ENCODE results near the gene GOLT1A.
"Not testable (repeated sequence)": the region's sequence is repeated elsewhere in the genome, so short reads cannot be mapped to it uniquely, and the experiment has no call there.

GOLT1A gene

DNA sequence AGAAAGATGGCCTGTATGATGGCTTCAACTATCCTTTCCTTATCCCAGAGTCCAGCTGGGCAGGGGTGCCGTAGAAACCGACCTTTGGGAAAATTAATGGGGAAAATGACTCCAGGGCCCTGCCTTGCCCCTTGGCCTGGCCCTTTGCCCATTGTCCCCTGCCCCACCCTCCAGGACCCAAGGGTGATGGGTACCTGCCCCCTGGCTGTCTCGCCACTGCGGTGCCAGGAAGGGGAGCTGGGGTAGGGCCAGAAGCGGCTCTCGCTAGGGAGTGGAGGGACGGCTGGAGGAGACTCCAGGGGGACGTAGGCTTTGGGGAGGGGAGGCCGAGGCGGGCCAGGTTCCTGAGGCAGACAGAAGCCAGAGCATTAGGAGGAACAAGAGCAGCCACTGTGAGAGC is 29.1 kb upstream of the GOLT1A start:
- Histone ChIP-seq H3K4me3 (ENCODE audit: low read length) (no peak overlapping the region), H3K27me3 (ENCODE audit: control insufficient read depth, insufficient read depth, low read length) (no peaks in the 10 kb centered on the region), H3K9me3 (replicated peaks; ENCODE audit: low read length) (no peaks in the 10 kb centered on the region), H3K4me2 (ENCODE audit: low read length) (no peak overlapping the region), H3K4me1 (ENCODE audit: control insufficient read depth, insufficient read depth, low read length) (no peaks in the 10 kb centered on the region), H3K36me3 (ENCODE audit: insufficient read depth, low read length) (peaks cover 28% of the 10 kb centered on the region), H3K9ac (ENCODE audit: low read depth, low read length) (no peak overlapping the region)

DNA sequence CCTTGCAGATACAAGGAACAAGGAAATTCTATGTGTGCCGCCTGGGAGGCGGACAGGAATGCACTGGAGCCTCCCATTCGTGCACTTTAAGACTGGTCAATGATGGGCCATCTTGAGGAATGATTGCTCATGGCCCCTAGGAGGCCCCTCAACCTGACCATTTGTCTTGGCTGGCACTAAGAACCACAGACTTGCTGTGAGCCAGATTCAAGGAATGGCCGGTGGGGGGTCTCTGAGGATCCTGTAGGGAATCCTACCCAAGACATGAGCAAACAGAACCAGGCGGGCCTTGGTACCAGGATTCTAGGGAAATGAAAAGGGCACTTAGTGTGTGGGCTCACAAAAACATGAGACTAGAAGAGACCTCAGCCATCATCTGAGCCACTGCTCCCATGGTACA is 28.1 kb upstream of the GOLT1A start:
- Histone ChIP-seq H3K4me1 (ENCODE audit: control insufficient read depth, insufficient read depth, low read length) (no peaks in the 10 kb centered on the region), H3K9ac (ENCODE audit: low read depth, low read length) (no peak overlapping the region), H3K4me3 (ENCODE audit: low read length) (no peak overlapping the region), H3K4me2 (ENCODE audit: low read length) (no peak overlapping the region), H3K36me3 (ENCODE audit: insufficient read depth, low read length) (peaks cover 28% of the 10 kb centered on the region), H3K27me3 (ENCODE audit: control insufficient read depth, insufficient read depth, low read length) (no peaks in the 10 kb centered on the region), H3K9me3 (replicated peaks; ENCODE audit: low read length) (no peaks in the 10 kb centered on the region)

DNA sequence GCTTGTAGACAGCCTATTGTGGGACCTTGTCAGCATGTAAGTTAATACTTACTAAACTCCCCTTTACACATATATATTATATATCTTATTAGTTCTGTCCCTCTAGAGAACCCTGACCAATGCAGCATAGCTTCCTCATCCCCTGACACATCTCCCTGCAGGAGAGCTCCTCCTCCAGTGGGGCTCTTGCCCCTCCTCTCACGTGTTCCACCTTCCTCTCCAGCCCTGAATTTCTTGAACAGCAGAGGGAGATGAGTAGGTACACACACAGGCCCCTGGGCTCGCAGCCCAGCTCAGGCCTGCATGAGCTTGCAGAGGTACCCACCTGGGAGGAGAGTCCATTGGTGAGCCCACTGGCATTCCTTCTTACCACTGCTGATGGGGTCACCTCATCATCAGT is 27.3 kb upstream of the GOLT1A start:
- Histone ChIP-seq H3K36me3 (ENCODE audit: insufficient read depth, low read length) (peaks cover 24% of the 10 kb centered on the region), H3K9ac (ENCODE audit: low read depth, low read length) (no peak overlapping the region), H3K9me3 (replicated peaks; ENCODE audit: low read length) (no peaks in the 10 kb centered on the region), H3K4me3 (ENCODE audit: low read length) (no peak overlapping the region), H3K4me2 (ENCODE audit: low read length) (no peak overlapping the region), H3K27me3 (ENCODE audit: control insufficient read depth, insufficient read depth, low read length) (no peaks in the 10 kb centered on the region), H3K4me1 (ENCODE audit: control insufficient read depth, insufficient read depth, low read length) (no peaks in the 10 kb centered on the region)

DNA sequence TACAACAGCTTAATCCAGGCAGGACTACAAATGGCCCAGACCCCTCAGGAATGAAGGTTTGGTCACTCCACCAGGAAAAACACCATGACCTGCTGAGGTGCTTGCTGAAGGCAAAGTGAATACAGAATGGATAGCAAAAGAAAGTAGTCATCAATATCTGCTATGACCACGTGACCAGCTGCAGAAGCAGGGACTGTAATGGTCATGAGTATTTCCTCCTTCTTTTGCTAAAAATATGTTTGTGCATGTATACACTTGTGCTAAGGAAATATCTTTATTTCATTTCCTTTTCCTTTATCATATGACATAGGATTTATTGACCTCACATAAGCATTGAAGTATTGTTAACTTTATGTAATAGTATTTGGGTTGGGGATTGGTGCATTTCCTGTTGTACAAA is 26.4 kb upstream of the GOLT1A start:
- H3K27me3 ChIP-seq (ENCODE audit: control insufficient read depth, insufficient read depth, low read length), result no peaks in the 10 kb centered on the region
- no peak overlapping the region for H3K9ac ChIP-seq (ENCODE audit: low read depth, low read length)
- H3K4me1 ChIP-seq (ENCODE audit: control insufficient read depth, insufficient read depth, low read length), result no peaks in the 10 kb centered on the region
- no peak overlapping the region for H3K4me2 ChIP-seq (ENCODE audit: low read length)
- H3K9me3 ChIP-seq (replicated peaks; ENCODE audit: low read length), result no peaks in the 10 kb centered on the region
- H3K36me3 ChIP-seq (ENCODE audit: insufficient read depth, low read length), result peaks cover 20% of the 10 kb centered on the region
- H3K4me3 ChIP-seq (ENCODE audit: low read length), result no peak overlapping the region

DNA sequence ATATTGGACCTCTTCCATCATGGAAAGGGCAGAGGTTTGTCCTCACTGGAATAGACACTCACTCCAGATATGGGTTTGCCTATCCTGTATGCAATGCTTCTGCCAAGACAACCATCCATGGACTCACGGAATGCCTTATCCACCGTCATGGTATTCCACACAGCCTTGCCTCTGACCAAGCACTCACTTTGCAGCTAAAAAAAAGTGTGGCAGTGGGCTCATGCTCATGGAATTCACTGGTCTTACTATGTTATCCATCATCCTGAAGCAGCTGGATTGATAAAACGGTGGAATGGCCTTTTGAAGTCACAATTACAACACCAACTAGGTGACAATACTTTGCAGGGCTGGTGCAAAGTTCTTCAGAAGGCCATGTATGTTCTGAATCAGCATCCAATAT is 25.6 kb upstream of the GOLT1A start:
- H3K27me3 ChIP-seq (ENCODE audit: control insufficient read depth, insufficient read depth, low read length), result not testable (repeated sequence)

DNA sequence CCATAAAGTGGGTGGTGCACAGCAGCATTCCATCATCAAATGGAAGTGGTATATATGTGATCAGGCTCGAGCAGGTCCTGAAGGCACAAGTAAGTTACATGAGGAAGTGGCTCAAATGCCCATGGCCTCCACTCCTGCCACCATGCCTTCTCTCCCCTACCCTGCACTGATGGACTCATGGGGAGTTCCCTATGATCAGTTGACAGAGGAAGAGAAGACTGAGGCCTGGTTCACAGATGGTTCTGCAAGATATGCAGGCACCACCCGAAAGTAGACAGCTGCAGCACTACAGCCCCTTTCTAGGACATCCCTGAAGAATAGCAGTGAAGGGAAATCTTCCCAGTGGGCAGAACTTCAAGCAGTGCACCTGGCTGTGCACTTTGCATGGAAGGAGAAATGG is 24.7 kb upstream of the GOLT1A start:
- not testable (repeated sequence) for H3K4me3 ChIP-seq (ENCODE audit: low read length); H3K4me1 ChIP-seq (ENCODE audit: control insufficient read depth, insufficient read depth, low read length); H3K27me3 ChIP-seq (ENCODE audit: control insufficient read depth, insufficient read depth, low read length); H3K4me2 ChIP-seq (ENCODE audit: low read length); H3K9me3 ChIP-seq (replicated peaks; ENCODE audit: low read length); H3K9ac ChIP-seq (ENCODE audit: low read depth, low read length)
- H3K36me3 ChIP-seq (ENCODE audit: insufficient read depth, low read length), result peaks cover 18% of the 10 kb centered on the region

More for the DNA sequence above, 25.6 kb upstream of the GOLT1A start:
- not testable (repeated sequence) for H3K9ac ChIP-seq (ENCODE audit: low read depth, low read length); H3K4me1 ChIP-seq (ENCODE audit: control insufficient read depth, insufficient read depth, low read length); H3K9me3 ChIP-seq (replicated peaks; ENCODE audit: low read length); H3K4me2 ChIP-seq (ENCODE audit: low read length); H3K4me3 ChIP-seq (ENCODE audit: low read length)
- H3K36me3 ChIP-seq (ENCODE audit: insufficient read depth, low read length), result peaks cover 14% of the 10 kb centered on the region

DNA sequence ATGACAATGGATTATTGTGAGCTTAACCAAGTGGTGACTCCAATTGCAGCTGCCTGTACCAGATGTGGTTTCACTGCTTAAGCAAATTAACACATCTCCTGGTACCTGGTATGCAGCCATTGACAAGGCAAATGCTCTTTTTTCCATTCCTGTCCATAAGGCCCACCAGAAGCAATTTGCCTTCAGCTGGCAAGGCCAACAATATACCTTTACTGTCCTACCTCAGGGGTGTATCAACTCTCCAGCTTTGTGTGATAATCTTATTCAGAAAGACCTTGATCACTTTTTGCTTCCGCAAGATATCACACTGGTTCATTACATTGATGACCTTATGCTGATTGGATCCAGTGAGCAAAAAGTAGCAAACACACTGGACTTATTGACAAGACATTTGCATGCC is 23.7 kb upstream of the GOLT1A start:
- H3K4me3 ChIP-seq (ENCODE audit: low read length); H3K27me3 ChIP-seq (ENCODE audit: control insufficient read depth, insufficient read depth, low read length); H3K4me2 ChIP-seq (ENCODE audit: low read length); H3K4me1 ChIP-seq (ENCODE audit: control insufficient read depth, insufficient read depth, low read length); H3K9ac ChIP-seq (ENCODE audit: low read depth, low read length); H3K9me3 ChIP-seq (replicated peaks; ENCODE audit: low read length): not testable (repeated sequence)
- H3K36me3 ChIP-seq (ENCODE audit: insufficient read depth, low read length), result peaks cover 16% of the 10 kb centered on the region

DNA sequence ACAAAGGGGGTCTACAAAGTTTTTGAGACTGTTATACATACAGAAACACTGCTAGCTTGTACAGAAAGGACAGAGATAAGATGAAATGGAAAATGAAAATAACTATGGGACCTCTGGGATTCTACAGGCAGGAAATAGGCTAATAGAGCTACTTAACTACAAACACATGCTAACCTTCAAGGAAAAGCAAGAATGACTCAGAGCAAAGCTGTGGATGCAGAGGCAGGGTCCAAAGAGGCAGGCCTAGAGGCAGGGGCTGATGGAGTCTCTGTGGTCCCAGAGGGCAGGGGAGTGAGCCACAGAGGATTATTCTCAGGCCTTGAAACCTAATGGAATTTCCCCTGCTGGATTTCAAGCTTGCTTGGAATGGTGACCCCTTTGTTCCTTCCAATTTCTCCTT is 18.7 kb upstream of the GOLT1A start:
- H3K4me1 ChIP-seq (ENCODE audit: control insufficient read depth, insufficient read depth, low read length), result no peaks in the 10 kb centered on the region
- H3K4me2 ChIP-seq (ENCODE audit: low read length), result no peak overlapping the region
- no peaks in the 10 kb centered on the region for H3K9me3 ChIP-seq (replicated peaks; ENCODE audit: low read length)
- no peaks in the 10 kb centered on the region for H3K27me3 ChIP-seq (ENCODE audit: control insufficient read depth, insufficient read depth, low read length)
- peaks cover 15% of the 10 kb centered on the region for H3K36me3 ChIP-seq (ENCODE audit: insufficient read depth, low read length)
- no peak overlapping the region for H3K9ac ChIP-seq (ENCODE audit: low read depth, low read length)
- no peak overlapping the region for H3K4me3 ChIP-seq (ENCODE audit: low read length)

DNA sequence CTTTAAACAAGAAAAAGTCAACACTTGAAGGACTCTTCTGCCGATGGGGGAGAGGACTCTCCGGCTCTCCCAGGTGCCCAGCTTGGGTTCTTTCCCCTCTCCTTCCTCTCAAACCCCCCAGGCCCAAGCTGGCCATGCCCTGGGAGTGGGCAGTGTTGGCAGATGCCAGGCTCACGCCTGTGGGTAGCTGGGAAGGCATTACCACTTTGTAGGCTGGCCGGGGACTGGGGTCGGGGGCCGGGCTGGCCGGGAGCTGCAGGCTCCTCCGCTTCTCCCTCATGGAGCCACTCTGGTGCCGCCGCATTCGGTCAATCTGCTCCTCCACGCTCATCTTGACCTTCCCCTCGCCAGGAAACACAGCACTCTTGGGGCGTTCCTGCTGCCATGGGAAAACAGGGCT is 16.4 kb upstream of the GOLT1A start:
- Histone ChIP-seq H3K4me3 (ENCODE audit: low read length) (no peak overlapping the region), H3K4me1 (ENCODE audit: control insufficient read depth, insufficient read depth, low read length) (peaks cover 7% of the 10 kb centered on the region)

DNA sequence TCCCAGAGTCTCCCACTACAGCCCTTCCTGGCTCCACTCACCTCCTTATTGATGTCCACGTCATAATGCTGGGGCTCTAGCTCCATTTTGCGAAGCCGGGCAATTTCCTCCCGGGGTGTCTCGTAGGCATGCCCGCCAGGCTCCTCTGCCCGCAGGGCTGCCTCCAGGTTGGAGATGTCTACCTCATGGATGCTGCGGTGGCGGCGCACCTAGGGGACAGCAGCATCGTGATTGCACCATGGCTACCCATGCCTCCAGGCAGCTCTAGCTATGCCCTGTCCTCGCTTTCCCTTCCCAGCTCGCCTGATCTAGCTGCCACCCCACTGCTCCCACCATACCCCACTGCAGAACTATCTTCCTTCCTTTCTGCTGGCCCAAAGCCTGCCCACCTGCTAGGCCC is 15.1 kb upstream of the GOLT1A start:
- Histone ChIP-seq H3K9ac (ENCODE audit: low read depth, low read length) (no peak overlapping the region), H3K27me3 (ENCODE audit: control insufficient read depth, insufficient read depth, low read length) (no peaks in the 10 kb centered on the region), H3K4me2 (ENCODE audit: low read length) (no peak overlapping the region), H3K4me1 (ENCODE audit: control insufficient read depth, insufficient read depth, low read length) (peaks cover 7% of the 10 kb centered on the region), H3K4me3 (ENCODE audit: low read length) (no peak overlapping the region), H3K9me3 (replicated peaks; ENCODE audit: low read length) (no peaks in the 10 kb centered on the region), H3K36me3 (ENCODE audit: insufficient read depth, low read length) (peaks cover 18% of the 10 kb centered on the region)

More for the DNA sequence above, 16.4 kb upstream of the GOLT1A start:
- Histone ChIP-seq H3K9ac (ENCODE audit: low read depth, low read length) (no peak overlapping the region), H3K9me3 (replicated peaks; ENCODE audit: low read length) (no peaks in the 10 kb centered on the region), H3K27me3 (ENCODE audit: control insufficient read depth, insufficient read depth, low read length) (no peaks in the 10 kb centered on the region), H3K36me3 (ENCODE audit: insufficient read depth, low read length) (peaks cover 15% of the 10 kb centered on the region), H3K4me2 (ENCODE audit: low read length) (no peak overlapping the region)

DNA sequence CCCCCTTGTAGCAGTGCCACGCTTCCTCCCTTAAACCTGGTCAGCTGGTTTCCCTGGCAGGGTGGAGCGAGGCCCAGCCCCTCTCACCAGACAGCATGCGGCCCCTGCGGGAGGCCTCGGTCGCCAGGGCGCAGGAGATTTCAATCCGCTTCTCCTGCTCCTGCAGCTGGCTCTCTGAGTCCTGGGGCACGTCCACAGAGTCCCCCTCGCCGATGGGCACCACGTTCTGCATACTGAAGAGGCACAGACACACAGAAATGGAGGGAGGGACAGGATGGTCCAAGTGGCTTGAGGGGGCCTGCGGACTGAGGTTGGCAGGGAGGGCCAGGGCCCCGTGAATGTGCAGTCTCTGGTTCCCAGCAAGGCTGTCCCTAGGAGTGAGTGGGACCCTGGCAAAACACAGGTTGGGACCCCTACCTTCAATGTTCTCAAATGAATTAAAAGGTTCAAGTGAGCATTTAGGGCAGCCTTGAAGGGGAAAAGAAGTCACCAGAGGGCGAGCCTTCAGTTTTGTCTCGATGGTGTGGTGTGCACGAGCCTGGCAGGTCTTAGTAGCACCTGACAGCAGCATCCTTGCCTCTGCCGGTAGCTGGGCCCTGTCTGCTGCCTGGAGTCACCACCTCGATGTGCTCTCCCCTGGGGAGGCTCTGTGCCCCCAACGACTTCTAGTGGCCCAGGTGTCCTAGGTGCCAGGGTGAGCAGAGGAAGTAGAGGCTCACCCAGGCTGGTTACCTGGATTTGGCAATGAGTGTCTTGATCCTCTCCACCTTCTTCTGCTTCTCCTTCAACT is 14.4 kb upstream of the GOLT1A start:
- Histone ChIP-seq H3K9ac (ENCODE audit: low read depth, low read length) (no peak overlapping the region), H3K4me1 (ENCODE audit: control insufficient read depth, insufficient read depth, low read length) (peaks cover 7% of the 10 kb centered on the region), H3K27me3 (ENCODE audit: control insufficient read depth, insufficient read depth, low read length) (no peaks in the 10 kb centered on the region), H3K36me3 (ENCODE audit: insufficient read depth, low read length) (peaks cover 15% of the 10 kb centered on the region), H3K4me3 (ENCODE audit: low read length) (no peak overlapping the region), H3K4me2 (ENCODE audit: low read length) (no peak overlapping the region), H3K9me3 (replicated peaks; ENCODE audit: low read length) (no peaks in the 10 kb centered on the region)

DNA sequence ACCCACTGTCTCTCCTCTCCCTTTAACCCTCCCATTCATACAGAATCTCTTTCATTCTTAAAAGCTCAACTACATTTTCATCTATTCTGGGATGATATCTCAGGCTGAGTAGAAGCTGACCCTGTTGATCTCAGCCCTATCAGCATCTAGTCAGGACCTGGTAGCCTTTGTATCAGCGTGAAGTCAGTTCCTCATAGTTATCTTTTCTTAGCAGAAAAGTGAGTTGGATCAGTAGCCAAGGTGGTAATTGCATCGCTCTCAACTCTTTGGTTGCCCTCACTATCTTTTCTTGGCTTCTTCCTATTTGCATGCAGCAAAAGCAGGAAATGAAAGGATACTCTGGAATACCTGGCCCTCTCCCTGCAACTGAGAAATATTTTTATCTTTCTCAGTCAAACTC is 13.6 kb upstream of the GOLT1A start:
- H3K27me3 ChIP-seq (ENCODE audit: control insufficient read depth, insufficient read depth, low read length), result no peaks in the 10 kb centered on the region
- H3K9ac ChIP-seq (ENCODE audit: low read depth, low read length), result no peak overlapping the region
- no peak overlapping the region for H3K4me2 ChIP-seq (ENCODE audit: low read length)
- H3K36me3 ChIP-seq (ENCODE audit: insufficient read depth, low read length), result peaks cover 16% of the 10 kb centered on the region
- H3K4me1 ChIP-seq (ENCODE audit: control insufficient read depth, insufficient read depth, low read length), result peaks cover 7% of the 10 kb centered on the region
- no peaks in the 10 kb centered on the region for H3K9me3 ChIP-seq (replicated peaks; ENCODE audit: low read length)
- H3K4me3 ChIP-seq (ENCODE audit: low read length), result no peak overlapping the region
